Umbilical cord (tissue), 2 donors: ENCODE measurements around the gene PGAM4. TPM values are rescaled to one million over a fixed set of nuclear protein-coding genes. Genes with fewer than 3 reads are reported as not detected.
"Not testable (repeated sequence)": the region's sequence is repeated elsewhere in the genome, so short reads cannot be mapped to it uniquely, and the experiment has no call there.

ENCODE experiments used
- DNase-seq: peaks from one replicate; pipeline ENCODE4 v3.0.0-alpha.2; 2015; ENCODE audit warnings: low spot score
- total RNA-seq: library from RNA; depleted of rRNA; stranded (reverse); fragments of >200 nt; gene quantifications from one replicate; pipeline ENCODE4 v1.2.3, GENCODE V29; 2014; ENCODE audit warnings: low replicate concordance; ENCODE audit not compliant: insufficient read depth

PGAM4 gene
- total RNA-seq = not detected

DNA sequence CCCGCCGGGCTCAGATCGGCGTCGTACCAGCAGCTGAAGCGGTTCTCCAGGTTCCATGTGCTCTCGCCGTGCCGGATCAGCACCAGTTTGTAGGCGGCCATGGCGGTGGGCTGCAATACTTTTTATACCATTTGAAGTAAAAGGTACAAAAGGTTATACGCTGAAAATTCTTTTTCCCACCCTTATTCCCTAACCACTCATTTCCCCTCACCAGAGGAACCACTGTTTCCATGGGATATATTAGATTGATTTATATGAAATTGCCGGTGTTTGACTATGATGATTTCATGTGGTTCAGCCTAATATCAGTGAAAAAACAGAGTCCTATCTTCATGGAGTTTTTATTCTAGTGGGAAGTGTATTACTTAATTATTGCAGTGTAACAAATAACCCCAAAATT, at the start of gene PGAM4:
Gene PGAM4 (minus strand): TSS at position 101 of the 400 bp plus-strand sequence. CDS start 0 bp downstream, at position 101.
- DNase-seq = no peak

DNA sequence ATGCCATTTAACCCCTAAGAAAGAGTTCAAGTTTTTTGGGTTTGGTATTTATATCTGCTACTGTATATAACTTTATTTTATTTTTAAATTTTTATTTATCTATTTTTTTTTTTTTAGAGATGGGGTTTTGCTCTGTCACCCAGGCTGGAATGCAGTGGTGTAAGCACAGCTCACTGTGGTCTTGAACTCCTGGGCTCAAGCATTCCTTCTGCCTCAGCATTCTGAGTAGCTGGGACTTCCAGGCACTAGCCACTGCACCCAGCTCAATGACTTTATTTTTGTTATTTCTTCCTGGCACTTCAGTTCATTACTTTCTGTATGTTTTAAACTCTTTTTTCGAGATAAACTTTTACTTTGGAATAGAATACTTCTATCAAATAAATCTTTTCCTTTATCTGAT, 42.4 kb upstream of the PGAM4 start:
- DNase-seq = no peak

GRCh38 chrX:77979870-77980269, 10.4 kb upstream of the PGAM4 start:
- DNase-seq = no peak

DNA sequence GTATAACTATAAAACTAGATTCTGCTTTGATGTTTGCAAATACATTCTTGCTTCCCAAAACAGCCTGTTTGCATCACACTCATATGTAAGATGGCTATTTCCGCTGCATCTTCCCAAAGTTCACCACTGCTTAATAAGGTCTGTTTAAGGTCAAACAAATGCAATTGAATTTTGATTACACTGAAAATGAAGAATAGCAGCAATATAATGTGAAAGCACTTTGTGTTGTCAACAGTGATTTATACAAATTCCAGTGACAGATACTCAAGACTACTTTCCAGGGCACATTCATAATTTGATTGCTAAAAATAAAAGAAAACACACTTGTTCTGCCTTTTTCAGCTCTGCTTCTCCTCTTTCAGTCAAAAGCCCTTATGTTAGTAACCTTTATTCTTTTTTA, 8.1 kb upstream of the PGAM4 start:
- DNase-seq = no peak

- no peak for DNase-seq
Measured at GRCh38 chrX:77977095-77977494, 7.7 kb upstream of the PGAM4 start.

DNA sequence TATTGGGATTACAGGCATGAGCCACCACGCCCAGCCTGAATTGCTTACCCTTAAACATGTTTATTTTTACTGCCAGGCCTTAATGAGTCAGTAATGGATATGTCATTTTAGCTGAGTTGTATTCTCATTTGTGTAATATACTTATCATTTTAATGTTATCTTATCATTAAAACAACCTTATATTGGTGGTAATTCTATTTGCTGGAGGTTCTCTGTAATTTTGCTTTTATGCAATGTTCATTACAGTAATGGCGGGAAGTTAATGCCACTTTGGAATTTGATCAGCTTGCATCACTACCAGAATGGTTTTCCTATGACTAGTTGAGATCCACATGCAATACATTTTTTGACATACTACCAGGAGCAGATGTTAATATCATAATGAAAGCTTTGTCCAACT, 6.3 kb upstream of the PGAM4 start:
- DNase-seq = no peak

GRCh38 chrX:77967631-77968030, 1.8 kb downstream of the PGAM4 start:
- DNase-seq = no peak

DNA sequence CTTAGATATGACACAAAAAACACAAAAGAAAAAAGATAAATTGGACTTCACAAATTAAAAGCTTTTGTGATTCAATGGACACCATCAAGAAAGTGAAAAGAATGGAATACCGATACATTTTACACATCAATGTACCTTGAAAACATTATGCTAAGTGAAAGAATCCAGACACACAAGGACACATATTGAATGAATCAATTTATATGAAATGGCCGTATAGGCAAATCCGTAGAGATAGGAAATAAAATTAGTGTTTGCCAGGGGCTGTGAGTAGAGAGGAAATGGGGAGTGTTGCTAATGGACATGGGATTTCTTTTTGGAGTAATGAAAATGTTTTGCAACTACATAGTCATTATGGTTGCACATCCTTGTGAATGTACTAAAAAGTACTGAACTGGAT, 3.1 kb downstream of the PGAM4 start:
- DNase-seq = no peak

- no peak for DNase-seq
Measured at GRCh38 chrX:77962068-77962902, 7.2 kb downstream of the PGAM4 start.

DNA sequence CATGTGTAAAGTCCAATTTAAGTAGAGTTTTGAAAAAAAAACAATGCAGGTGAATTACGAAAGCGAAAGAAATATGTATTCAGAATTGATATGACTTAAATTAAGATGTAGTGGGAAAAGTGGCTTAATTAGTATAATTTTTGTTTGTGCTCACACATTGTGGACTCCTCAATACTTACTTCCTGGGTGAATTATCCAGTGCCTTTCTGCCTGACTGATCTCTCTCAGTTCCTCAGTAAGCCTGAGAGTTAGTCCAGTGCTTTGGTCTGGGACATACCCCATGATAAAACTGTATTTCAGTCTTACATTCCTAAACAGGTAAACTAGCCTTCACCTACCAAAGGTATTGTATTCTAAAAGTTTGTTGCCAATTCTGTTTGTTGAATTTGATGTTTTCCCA, 8.4 kb downstream of the PGAM4 start:
- DNase-seq = no peak

DNA sequence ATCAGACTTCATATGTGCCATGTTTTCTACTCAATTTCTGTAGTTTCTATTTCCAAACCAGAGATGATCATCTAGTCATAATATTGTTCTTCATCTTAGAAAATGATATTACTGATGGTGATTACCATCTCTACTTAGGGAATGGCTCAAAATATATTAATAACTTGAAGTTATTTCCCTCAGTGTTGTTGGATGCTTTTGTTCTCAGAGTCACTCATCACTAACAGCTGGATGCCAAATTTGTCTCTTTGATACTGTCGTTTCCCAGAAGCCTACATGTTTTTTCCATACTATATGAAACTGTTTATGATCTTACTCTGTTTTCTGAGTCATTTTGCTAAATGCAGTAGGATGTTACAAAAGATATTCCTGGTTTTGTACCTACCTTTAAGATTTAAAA, 8.9 kb downstream of the PGAM4 start:
- no peak for DNase-seq

DNA sequence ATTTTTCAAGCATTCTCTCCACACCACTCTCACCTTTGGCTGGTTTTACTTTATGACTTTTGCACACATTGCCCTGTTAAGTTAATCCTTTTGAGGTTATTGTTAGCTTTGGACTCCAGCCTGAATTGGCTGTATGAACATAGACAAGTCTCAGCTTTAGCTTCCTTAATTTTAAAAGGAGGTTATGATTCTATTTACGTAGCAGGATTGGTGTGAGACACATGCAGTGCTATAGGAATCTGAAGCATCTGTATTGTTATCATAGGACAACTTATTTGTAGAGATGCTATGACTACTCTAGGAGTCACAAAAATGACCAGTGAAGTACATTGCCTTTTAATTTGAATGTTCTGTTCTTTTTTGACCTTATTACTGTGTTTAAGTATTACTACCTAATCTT, 15.7 kb downstream of the PGAM4 start:
- DNase-seq = no peak

GRCh38 chrX:77953302-77953701, 16.1 kb downstream of the PGAM4 start:
- DNase-seq = no peak

DNA sequence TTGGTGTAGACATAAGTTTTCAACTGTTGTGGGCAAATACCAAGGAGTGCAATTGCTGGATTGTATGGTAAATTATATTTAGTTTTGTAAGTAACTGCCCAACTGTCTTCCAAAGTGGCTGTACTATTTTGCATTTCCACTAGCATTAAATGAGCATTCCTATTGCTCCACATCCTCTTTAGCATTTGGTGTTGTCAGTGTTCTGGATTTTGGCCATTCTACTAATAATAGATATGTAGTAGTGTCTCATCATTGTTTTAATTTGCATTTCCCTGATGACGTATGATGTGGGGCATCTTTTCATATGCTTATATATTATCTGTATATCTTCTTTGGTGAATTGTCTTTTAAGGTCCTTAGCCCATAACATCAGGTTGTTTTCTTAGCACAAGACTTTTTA, 17.3 kb downstream of the PGAM4 start:
- DNase-seq = no peak

GRCh38 chrX:77949840-77950239, 19.6 kb downstream of the PGAM4 start:
- DNase-seq = no peak

- no peak for DNase-seq
Measured at GRCh38 chrX:77946571-77946970, 22.9 kb downstream of the PGAM4 start.

DNA sequence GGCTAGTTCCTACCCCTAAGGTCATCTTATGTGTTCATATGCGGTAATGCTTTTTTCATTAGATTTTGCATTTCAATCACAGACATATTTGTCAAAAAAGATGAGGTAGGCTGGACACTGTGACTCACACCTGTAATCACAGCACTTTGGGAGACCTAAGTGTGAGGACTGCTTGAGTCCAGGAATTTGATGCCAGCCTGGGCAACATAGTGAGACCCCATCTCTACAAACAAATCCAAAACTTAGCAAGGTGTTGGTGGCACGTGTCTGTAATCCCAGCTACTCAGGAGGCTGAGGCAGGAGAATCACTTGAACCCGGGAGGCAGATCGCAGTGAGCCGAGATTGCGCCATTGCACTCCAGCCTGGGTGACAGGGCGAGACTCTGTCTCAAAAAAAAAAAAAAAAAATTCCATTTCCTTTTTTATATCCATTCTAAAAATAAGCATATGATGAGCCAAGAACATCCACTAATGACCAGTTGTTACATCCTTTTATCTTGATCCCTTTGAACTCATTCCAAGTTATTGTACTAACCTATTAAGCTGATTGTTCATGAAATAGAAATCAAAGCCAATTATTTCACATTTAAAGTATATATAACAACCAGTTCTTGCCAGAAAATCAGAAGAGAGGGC, 23.4 kb downstream of the PGAM4 start:
- DNase-seq = no peak

GRCh38 chrX:77945031-77945430, 24.4 kb downstream of the PGAM4 start:
- DNase-seq = not testable (repeated sequence)

GRCh38 chrX:77938083-77938680, 31.3 kb downstream of the PGAM4 start:
- DNase-seq = no peak

- DNase-seq = no peak
Measured at GRCh38 chrX:77937291-77937690, 32.1 kb downstream of the PGAM4 start.

- DNase-seq = no peak
Measured at GRCh38 chrX:77936299-77936698, 33.1 kb downstream of the PGAM4 start.

DNA sequence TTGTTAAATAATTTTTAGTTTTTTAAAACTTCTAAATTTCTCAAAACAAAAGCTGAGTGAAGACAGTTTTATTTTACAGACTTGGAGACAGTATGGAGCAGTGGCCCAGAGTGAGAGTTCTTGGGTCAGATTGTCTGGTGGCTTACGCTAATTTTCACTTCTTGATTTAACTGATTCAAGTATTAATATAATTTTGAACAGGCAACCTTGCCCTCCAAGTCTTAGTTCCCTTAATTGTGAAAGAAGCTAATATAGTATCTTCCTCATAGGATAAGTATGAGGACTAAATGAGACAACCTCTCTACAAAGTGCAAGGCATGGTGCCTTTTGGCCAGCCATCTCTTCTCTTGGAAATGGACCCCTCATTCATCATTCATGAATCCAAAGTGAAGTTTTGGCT, 33.6 kb downstream of the PGAM4 start:
- DNase-seq = no peak

DNA sequence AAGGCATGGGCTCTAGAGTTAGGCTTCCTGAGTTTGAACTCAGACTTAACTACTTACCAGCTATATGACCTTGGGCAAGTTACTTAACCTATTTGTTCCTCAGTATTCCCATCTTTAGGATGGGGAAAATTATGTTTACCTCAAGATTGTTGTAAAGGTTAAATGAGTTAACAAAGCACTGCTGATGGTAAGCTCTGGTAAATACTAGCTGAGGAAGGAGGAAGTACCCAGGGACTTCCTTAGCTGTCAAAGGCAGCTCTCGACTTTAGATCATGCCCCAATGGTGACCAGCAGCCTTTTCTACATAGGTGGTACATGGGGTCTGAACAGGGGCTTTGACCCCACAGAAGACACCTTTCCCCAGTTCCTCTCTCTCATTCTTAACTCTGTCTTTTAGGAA, 38.9 kb downstream of the PGAM4 start:
- no peak for DNase-seq
